Measurements from ENCODE around the gene DCLK1.

DNA sequence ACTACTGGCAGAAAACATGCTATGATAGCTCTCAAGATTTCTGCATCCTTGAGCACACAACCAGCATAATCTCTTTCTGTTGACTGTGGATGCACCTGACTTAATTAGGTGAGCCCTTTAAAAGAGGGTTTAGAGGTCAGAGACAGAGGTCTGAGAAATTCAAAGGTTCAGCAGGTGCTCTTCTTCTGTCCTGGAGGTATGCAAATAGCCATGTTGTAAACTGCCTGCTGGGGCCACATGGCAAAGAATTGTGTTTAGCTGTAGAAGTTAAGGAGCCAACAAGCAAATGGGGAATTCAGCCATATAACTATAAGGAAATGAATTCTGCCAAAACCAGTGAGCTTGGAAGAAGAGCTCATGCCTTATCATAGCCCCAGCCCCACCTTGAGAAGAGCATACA lies 11.6 kb upstream of the DCLK1 start:
- TF ChIP-seq, protein P1, sequence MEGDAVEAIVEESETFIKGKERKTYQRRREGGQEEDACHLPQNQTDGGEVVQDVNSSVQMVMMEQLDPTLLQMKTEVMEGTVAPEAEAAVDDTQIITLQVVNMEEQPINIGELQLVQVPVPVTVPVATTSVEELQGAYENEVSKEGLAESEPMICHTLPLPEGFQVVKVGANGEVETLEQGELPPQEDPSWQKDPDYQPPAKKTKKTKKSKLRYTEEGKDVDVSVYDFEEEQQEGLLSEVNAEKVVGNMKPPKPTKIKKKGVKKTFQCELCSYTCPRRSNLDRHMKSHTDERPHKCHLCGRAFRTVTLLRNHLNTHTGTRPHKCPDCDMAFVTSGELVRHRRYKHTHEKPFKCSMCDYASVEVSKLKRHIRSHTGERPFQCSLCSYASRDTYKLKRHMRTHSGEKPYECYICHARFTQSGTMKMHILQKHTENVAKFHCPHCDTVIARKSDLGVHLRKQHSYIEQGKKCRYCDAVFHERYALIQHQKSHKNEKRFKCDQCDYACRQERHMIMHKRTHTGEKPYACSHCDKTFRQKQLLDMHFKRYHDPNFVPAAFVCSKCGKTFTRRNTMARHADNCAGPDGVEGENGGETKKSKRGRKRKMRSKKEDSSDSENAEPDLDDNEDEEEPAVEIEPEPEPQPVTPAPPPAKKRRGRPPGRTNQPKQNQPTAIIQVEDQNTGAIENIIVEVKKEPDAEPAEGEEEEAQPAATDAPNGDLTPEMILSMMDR (conservative IDR thresholded peaks at IDR 0.05 in 1 of 2, IDR thresholded peaks at IDR 0.05 in 1 of 2; ENCODE audit: low read depth in 1 of 2, low read length in 2 of 2) = no peak
- no peak for TF ChIP-seq EZH2 (IDR thresholded peaks at IDR 0.05; ENCODE audit: low read length, missing control alignments)
